Gastrocnemius medialis (tissue), 4 donors: ENCODE results near the gene PLS3. TPM values are rescaled to one million over a fixed set of nuclear protein-coding genes. Genes with fewer than 3 reads are reported as not detected.

Experiments
- ATAC-seq, 2 donors: fragments of 150-250 bp; one replicate each; pipeline ENCODE4 v1.9.1; 2016
- DNase-seq, 2 donors: peaks; one replicate each; pipeline ENCODE4 v3.0.0-alpha.2; 2019
- H3K27ac ChIP-seq, 4 donors: fragments of 200-600 bp; sonication (generic); 1 replicate in 1 of 4; 2 replicates in 3 of 4; pipeline ENCODE4 v1.5.1; 2016 to 2018; ENCODE audit warnings: mild to moderate bottlenecking in 2 of 4, moderate library complexity in 1 of 4
- H3K27me3 ChIP-seq, 3 donors: fragments of 200-600 bp; sonication (generic) in 2 of 3; 1 replicate in 1 of 3; 2 replicates in 2 of 3; pipeline versions ENCODE4 v1.5.1 to v1.6.0; 2016 to 2019; ENCODE audit warnings: mild to moderate bottlenecking in 1 of 3, moderate library complexity in 1 of 3
- H3K36me3 ChIP-seq, 2 donors: fragments of 200-600 bp; sonication (generic) in 1 of 2; one replicate each; pipeline ENCODE4 v1.5.1; 2017 to 2018
- H3K4me1 ChIP-seq, 2 donors: fragments of 200-600 bp; sonication (generic) in 1 of 2; one replicate each; pipeline ENCODE4 v1.5.1; 2016 to 2017; ENCODE audit warnings: mild to moderate bottlenecking in 2 of 2
- H3K4me3 ChIP-seq, 4 donors: fragments of 200-600 bp; sonication (generic) in 3 of 4; 1 replicate in 1 of 4; 2 replicates in 3 of 4; pipeline ENCODE4 v1.5.1; 2016 to 2019; ENCODE audit warnings: mild to moderate bottlenecking in 2 of 4
- H3K9me3 ChIP-seq, 3 donors: fragments of 200-600 bp; sonication (generic) in 2 of 3; 1 replicate in 1 of 3; 2 replicates in 2 of 3; pipeline ENCODE4 v1.5.1; 2016 to 2019
- CTCF ChIP-seq, 5 experiments: fragments of 450-650 bp in 3 of 5; fragments of 200-600 bp in 2 of 5; sonication (generic) in 2 of 5; IDR thresholded peaks in 4 of 5; conservative IDR thresholded peaks in 1 of 5; 1 replicate in 4 of 5; 2 replicates in 1 of 5; pipeline ENCODE4 v1.5.1; 2016 to 2019; ENCODE audit warnings: antibody characterized with exemption in 5 of 5, mild to moderate bottlenecking in 3 of 5, moderate library complexity in 3 of 5
- POLR2A ChIP-seq, 2 donors: fragments of 450-650 bp; IDR thresholded peaks; one replicate each; pipeline ENCODE4 v1.6.1; 2017; ENCODE audit warnings: antibody characterized with exemption in 2 of 2, mild to moderate bottlenecking in 2 of 2, moderate library complexity in 2 of 2
- in situ Hi-C, 4 donors: fragments of 200-750 bp; cut with MboI; loops; one replicate each; pipeline versions ENCODE4 v1.15.0 to v1.8.0; 2017; ENCODE audit warnings: low sequenced_read_pairs in 4 of 4
- intact Hi-C: fragments of 100-400 bp; cut with DNase I; formaldehyde crosslinking; loops from one replicate; pipeline ENCODE4 v1.15.1; 2023; ENCODE audit warnings: low total_unique reads
- total RNA-seq, 4 donors: library from RNA; depleted of rRNA; stranded (reverse); fragments of >200 nt; gene quantifications; one replicate each; pipeline versions ENCODE4 v1.1.0 to v1.2.3, GENCODE V29; 2016

The PLS3 gene
- total RNA-seq, 4 donors from 2014 or later: 15.8 to 23.1 (median 19.5) TPM

GRCh38 chrX:115652221-115652620 is 91.2 kb downstream of the PLS3 start:
- TF ChIP-seq CTCF (IDR thresholded peaks at IDR 0.05 in 4 of 5, conservative IDR thresholded peaks at IDR 0.05 in 1 of 5): no peak
- no peaks in the 10 kb centered on the region for H3K4me1 ChIP-seq
- no peaks in the 10 kb centered on the region for H3K27me3 ChIP-seq
- ATAC-seq: no peak
- H3K4me3 ChIP-seq: no peak overlapping the region
- peaks cover 0 to 5% of the 10 kb centered on the region in 2 donors for H3K36me3 ChIP-seq
- no peak for DNase-seq
- no peak overlapping the region for H3K27ac ChIP-seq
- intact Hi-C loops: loop anchor here (5.0 kb wide), 1 partner anchor 40 kb away; no protein-coding TSS in a partner anchor
- in situ Hi-C loops: no loop called here
- no peaks in the 10 kb centered on the region for H3K9me3 ChIP-seq

GRCh38 chrX:115665122-115665521 is 104.1 kb downstream of the PLS3 start:
- H3K27me3 ChIP-seq: no peaks in the 10 kb centered on the region
- H3K4me3 ChIP-seq: no peak overlapping the region
- DNase-seq: no peak
- no peak for ATAC-seq
- H3K27ac ChIP-seq: no peak overlapping the region
- no peaks in the 10 kb centered on the region for H3K9me3 ChIP-seq
- intact Hi-C loops (no loop called here), in situ Hi-C loops (no loop called here)
- TF ChIP-seq CTCF (IDR thresholded peaks at IDR 0.05 in 4 of 5, conservative IDR thresholded peaks at IDR 0.05 in 1 of 5) (no peak), POLR2A (IDR thresholded peaks at IDR 0.05) (no peak)
- H3K4me1 ChIP-seq: no peaks in the 10 kb centered on the region
- H3K36me3 ChIP-seq: no peaks in the 10 kb centered on the region

GRCh38 chrX:115679460-115679859 is 118.5 kb downstream of the PLS3 start:
- intact Hi-C loops (no loop called here), in situ Hi-C loops (no loop called here)
- TF ChIP-seq POLR2A (IDR thresholded peaks at IDR 0.05) (no peak), CTCF (IDR thresholded peaks at IDR 0.05 in 4 of 5, conservative IDR thresholded peaks at IDR 0.05 in 1 of 5) (peak in 1 of 5 experiments; percentile 16)
- no peak for ATAC-seq
- no peak overlapping the region for H3K27ac ChIP-seq
- no peaks in the 10 kb centered on the region for H3K9me3 ChIP-seq
- H3K36me3 ChIP-seq: no peaks in the 10 kb centered on the region
- no peaks in the 10 kb centered on the region for H3K4me1 ChIP-seq
- H3K27me3 ChIP-seq: peaks cover 0 to 6% (median 0%) of the 10 kb centered on the region in 3 donors
- DNase-seq: no peak
- H3K4me3 ChIP-seq: no peak overlapping the region

- in situ Hi-C loops: no loop called here
- H3K27me3 ChIP-seq: peaks cover 0 to 2% (median 0%) of the 10 kb centered on the region in 3 donors
- H3K4me1 ChIP-seq: no peaks in the 10 kb centered on the region
- intact Hi-C loops: no loop called here
- H3K36me3 ChIP-seq: no peaks in the 10 kb centered on the region
- no peaks in the 10 kb centered on the region for H3K9me3 ChIP-seq
- no peak for ATAC-seq
- TF ChIP-seq CTCF (IDR thresholded peaks at IDR 0.05 in 4 of 5, conservative IDR thresholded peaks at IDR 0.05 in 1 of 5): no peak
- no peak for TF ChIP-seq POLR2A (IDR thresholded peaks at IDR 0.05)
- H3K27ac ChIP-seq: no peak overlapping the region
- H3K4me3 ChIP-seq: no peak overlapping the region
- DNase-seq: no peak
These were observed 126.6 kb downstream of the PLS3 start for GRCh38 chrX:115687595-115687994.

- no peak for TF ChIP-seq POLR2A (IDR thresholded peaks at IDR 0.05)
- no peak for TF ChIP-seq CTCF (IDR thresholded peaks at IDR 0.05 in 4 of 5, conservative IDR thresholded peaks at IDR 0.05 in 1 of 5)
- in situ Hi-C loops: no loop called here
- no peak overlapping the region for H3K4me3 ChIP-seq
- peaks cover 0 to 2% (median 0%) of the 10 kb centered on the region in 3 donors for H3K27me3 ChIP-seq
- H3K36me3 ChIP-seq: no peaks in the 10 kb centered on the region
- no peak overlapping the region for H3K27ac ChIP-seq
- no peaks in the 10 kb centered on the region for H3K9me3 ChIP-seq
- no peak for DNase-seq
- no peak for ATAC-seq
- intact Hi-C loops: loop anchor here (1.0 to 5.0 kb wide), 2 partner anchors 38 to 360 kb away; no protein-coding TSS in a partner anchor
- H3K4me1 ChIP-seq: no peaks in the 10 kb centered on the region
These were observed 129.0 kb downstream of the PLS3 start for GRCh38 chrX:115689931-115690330.
